Ascending aorta (tissue), 2 donors: ENCODE data around the gene STRIP2. TPM values are rescaled to one million over a fixed set of nuclear protein-coding genes. Genes with fewer than 3 reads are reported as not detected.

Experiments used
- DNase-seq, 2 donors: peaks; one replicate each; pipeline ENCODE4 v3.0.0-alpha.2; 2019; ENCODE audit warnings: low spot score in 2 of 2
- H3K27ac ChIP-seq, 2 donors: fragments of 200-600 bp; sonication (generic); one replicate each; pipeline ENCODE4 v1.5.1; 2016 to 2017; ENCODE audit warnings: mild to moderate bottlenecking in 1 of 2
- H3K27me3 ChIP-seq: fragments of 200-600 bp; sonication (generic); one replicate; pipeline ENCODE4 v1.5.1; 2017
- H3K36me3 ChIP-seq, 2 donors: fragments of 200-600 bp; sonication (generic); one replicate each; pipeline ENCODE4 v1.5.1; 2016
- H3K4me1 ChIP-seq, 2 donors: fragments of 200-600 bp; sonication (generic); one replicate each; pipeline ENCODE4 v1.5.1; 2016 to 2017; ENCODE audit warnings: mild to moderate bottlenecking in 1 of 2
- H3K4me3 ChIP-seq, 2 donors: fragments of 200-600 bp; sonication (generic); one replicate each; pipeline ENCODE4 v1.5.1; 2016 to 2017; ENCODE audit warnings: mild to moderate bottlenecking in 1 of 2
- H3K9me3 ChIP-seq, 2 donors: fragments of 200-600 bp; sonication (generic); one replicate each; pipeline ENCODE4 v1.5.1; 2016
- intact Hi-C: fragments of 100-400 bp; cut with DNase I; formaldehyde crosslinking; loops from one replicate; pipeline ENCODE4 v1.15.1; 2023
- total RNA-seq: library from RNA; depleted of rRNA; stranded (reverse); fragments of >200 nt; gene quantifications from one replicate; pipeline ENCODE4 v1.1.0, GENCODE V29; 2016
- TF ChIP-seq, protein P1 (sequence below), 3 experiments: fragments of 200-600 bp in 2 of 3; fragments of 450-650 bp in 1 of 3; sonication (generic) in 2 of 3; IDR thresholded peaks; one replicate each; pipeline ENCODE4 v1.5.1; 2016 to 2019; ENCODE audit warnings: antibody characterized with exemption in 3 of 3, mild to moderate bottlenecking in 1 of 3, moderate library complexity in 1 of 3

STRIP2 gene
- total RNA-seq, 1 donor from 2014 or later: 2.3 TPM

DNA sequence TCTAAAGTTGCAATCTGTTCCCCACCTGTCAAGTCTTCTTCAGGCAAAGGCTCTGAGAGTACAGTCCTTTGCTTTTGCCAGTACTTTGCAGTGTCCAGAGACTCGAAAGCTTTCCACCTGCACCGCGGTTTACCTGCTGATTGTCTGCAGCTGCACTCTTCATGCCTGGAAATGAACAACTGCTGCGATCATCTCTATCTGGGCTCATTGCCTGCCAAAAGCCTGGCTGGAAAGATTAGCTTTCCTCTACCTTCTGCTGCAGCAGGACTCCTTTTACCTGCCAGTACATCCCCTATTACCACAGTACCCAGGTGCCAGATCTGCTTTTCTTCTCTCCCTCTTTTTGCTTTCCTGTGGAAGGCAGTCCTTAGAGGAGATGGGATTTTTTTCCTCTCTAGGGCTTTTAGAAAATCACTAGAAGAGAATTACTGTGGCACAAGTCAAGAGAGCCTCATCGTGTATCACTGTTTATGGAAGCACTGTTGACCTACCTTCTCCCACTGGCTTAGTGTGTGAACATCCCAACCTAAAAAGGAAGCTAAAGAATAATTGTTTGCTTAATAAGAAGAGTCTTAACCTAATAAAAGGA lies 2.2 kb downstream of the STRIP2 start:
- H3K4me1 ChIP-seq: peaks cover 3 to 7% of the 10 kb centered on the region in 2 donors
- H3K27me3 ChIP-seq: no peaks in the 10 kb centered on the region
- TF ChIP-seq, protein P1, sequence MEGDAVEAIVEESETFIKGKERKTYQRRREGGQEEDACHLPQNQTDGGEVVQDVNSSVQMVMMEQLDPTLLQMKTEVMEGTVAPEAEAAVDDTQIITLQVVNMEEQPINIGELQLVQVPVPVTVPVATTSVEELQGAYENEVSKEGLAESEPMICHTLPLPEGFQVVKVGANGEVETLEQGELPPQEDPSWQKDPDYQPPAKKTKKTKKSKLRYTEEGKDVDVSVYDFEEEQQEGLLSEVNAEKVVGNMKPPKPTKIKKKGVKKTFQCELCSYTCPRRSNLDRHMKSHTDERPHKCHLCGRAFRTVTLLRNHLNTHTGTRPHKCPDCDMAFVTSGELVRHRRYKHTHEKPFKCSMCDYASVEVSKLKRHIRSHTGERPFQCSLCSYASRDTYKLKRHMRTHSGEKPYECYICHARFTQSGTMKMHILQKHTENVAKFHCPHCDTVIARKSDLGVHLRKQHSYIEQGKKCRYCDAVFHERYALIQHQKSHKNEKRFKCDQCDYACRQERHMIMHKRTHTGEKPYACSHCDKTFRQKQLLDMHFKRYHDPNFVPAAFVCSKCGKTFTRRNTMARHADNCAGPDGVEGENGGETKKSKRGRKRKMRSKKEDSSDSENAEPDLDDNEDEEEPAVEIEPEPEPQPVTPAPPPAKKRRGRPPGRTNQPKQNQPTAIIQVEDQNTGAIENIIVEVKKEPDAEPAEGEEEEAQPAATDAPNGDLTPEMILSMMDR (IDR thresholded peaks at IDR 0.05): no peak
- no peak overlapping the region for H3K27ac ChIP-seq
- H3K4me3 ChIP-seq: no peak overlapping the region
- no peaks in the 10 kb centered on the region for H3K36me3 ChIP-seq
- intact Hi-C loops: no loop called here
- H3K9me3 ChIP-seq: no peaks in the 10 kb centered on the region
- DNase-seq: no peak

DNA sequence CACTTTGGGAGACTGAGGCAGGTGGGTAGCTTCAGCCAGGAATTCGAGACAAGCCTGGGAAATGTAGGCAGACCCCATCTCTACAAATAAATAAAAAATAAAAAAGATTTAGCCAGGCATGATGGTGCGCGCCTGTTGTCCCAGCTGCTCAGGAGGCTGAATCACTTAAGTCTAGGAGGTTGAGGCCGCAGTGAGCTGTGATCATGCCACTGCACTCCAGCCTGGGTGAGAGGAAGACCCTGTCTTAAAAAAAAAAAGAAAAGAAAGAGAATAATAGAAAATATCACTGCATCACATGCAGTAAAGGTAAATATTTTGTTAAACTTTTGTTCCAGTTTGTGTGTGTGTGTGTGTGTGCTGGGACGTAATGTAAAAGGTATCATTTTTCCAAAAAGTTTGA lies 3.0 kb downstream of the STRIP2 start:
- intact Hi-C loops: no loop called here
- Histone ChIP-seq H3K4me1 (peaks cover 3 to 7% of the 10 kb centered on the region in 2 donors), H3K36me3 (no peaks in the 10 kb centered on the region), H3K27ac (no peak overlapping the region), H3K9me3 (no peaks in the 10 kb centered on the region), H3K27me3 (no peaks in the 10 kb centered on the region), H3K4me3 (no peak overlapping the region)
- TF ChIP-seq, protein P1 (IDR thresholded peaks at IDR 0.05): no peak
- no peak for DNase-seq

DNA sequence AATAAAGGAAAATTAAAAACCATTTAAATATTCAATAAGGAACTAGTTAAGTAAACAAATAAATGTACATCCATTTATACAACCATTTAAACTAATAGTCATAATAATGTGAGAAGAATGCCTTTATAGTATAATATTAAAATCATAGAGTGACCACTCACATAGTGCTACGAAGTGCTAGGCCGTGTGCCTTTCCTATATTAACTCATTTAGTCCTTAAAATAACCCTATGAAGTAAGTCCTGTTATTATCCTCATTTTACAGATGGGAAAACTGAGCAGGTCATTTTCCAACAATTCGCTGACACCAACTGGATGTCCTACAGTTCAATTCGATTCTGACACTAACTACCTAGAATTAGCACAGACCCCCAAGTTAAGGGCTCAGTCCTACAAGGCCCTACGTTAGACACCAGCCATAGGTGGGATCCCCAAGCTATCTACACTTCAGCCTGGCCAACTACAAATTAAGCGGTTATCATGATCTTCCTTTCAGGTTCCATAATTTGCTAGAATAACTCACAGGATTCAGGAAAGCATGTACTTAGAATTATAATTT lies 4.1 kb downstream of the STRIP2 start:
- Histone ChIP-seq H3K36me3 (no peaks in the 10 kb centered on the region), H3K27me3 (no peaks in the 10 kb centered on the region), H3K4me3 (no peak overlapping the region), H3K9me3 (no peaks in the 10 kb centered on the region), H3K4me1 (peaks cover 3 to 7% of the 10 kb centered on the region in 2 donors), H3K27ac (no peak overlapping the region)
- intact Hi-C loops: no loop called here
- TF ChIP-seq, protein P1 (IDR thresholded peaks at IDR 0.05): no peak
- DNase-seq: no peak

DNA sequence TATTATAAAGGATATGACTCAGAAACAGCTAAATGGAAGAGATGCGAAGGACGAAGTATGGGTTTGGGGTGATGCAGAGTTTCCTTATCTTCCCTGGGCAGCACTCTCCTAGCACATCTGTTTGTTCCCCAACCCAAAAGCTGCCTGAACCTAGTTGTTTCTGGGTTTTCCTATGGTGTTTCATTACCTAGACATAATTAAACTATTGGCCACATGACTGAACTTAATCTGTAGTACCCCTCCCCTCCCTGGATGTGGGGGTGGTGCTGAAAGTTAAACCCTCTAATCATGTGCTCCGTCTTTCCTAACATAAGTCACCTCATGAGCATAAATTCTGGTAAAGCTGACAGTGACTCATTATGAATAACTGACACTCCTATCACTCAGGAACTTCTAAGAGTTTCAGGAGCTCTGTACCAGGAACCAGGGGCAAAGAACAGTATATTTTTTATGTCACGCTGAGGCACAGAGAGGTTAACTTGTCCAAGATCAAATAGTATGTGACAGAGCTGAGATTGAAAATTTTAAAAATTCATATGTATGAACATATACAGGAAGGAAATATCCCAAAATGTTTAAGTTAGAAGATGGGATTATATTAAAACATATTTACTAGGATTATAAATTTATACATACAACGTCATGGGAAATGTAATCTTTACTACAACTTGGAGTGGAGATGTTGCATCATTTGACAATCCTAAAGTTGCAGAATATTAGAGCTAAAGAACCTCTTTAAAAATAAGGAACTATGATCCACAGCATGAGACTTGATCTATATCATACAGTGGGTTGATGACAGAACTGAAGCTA lies 4.8 kb downstream of the STRIP2 start:
- no peaks in the 10 kb centered on the region for H3K27me3 ChIP-seq
- H3K27ac ChIP-seq: no peak overlapping the region
- H3K4me3 ChIP-seq: no peak overlapping the region
- TF ChIP-seq, protein P1 (IDR thresholded peaks at IDR 0.05): no peak
- H3K4me1 ChIP-seq: peaks cover 3 to 7% of the 10 kb centered on the region in 2 donors
- DNase-seq: no peak
- H3K36me3 ChIP-seq: no peaks in the 10 kb centered on the region
- intact Hi-C loops: no loop called here
- H3K9me3 ChIP-seq: no peaks in the 10 kb centered on the region

DNA sequence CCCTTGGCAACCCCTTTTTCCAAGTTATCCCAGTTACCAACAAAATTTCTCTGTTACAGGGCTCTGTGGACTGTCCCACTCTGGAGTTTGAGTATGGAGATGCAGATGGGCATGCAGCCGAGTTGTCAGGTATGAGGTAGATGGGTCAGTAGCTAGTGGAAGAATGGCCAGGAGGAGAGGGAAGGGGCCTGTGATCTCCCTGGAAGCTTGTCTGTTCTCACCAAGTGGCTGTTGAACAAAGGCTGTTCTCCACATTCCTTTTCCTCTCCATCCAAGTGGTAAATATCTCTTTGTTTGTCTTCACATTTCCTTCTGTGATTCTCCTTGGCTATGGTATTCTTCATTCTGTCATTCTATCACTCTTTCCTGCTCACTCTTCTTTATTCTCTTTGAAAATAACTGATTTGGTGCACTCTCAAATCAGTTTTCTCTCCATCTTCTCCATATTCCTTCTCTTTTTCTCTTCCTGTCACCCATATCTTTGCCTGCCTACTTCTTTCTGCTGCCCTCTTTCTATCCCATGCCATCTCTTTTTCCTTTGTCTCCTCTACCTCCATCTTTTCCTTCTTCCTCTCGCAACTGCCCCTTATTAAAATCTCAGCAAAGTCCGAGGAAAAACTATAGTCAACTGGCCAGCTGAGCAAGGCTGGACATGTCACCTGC lies 5.9 kb downstream of the STRIP2 start:
- TF ChIP-seq, protein P1 (IDR thresholded peaks at IDR 0.05): no peak
- Histone ChIP-seq H3K4me1 (no peaks in the 10 kb centered on the region), H3K27ac (no peak overlapping the region), H3K9me3 (no peaks in the 10 kb centered on the region), H3K4me3 (no peak overlapping the region), H3K36me3 (no peaks in the 10 kb centered on the region), H3K27me3 (no peaks in the 10 kb centered on the region)
- no peak for DNase-seq
- intact Hi-C loops: no loop called here
